Mesenteric fat pad (tissue), 1 donor: ENCODE results near the gene TOMM20L. TPM values are rescaled to one million over a fixed set of nuclear protein-coding genes. Genes with fewer than 3 reads are reported as not detected.
A peak's percentile ranks its signal among the peaks of the same experiment; 100 is the strongest.
"Not testable (repeated sequence)": the region's sequence is repeated elsewhere in the genome, so short reads cannot be mapped to it uniquely, and the experiment has no call there.

Source experiments
- DNase-seq: peaks from one replicate; pipeline ENCODE4 v3.0.0-alpha.2; 2020; ENCODE audit warnings: low spot score
- long read RNA-seq: library from polyadenylated mRNA; unstranded; transcript quantifications from one replicate; pipeline ENCODE4 v2.0.0, GENCODE V29; 2020
- total RNA-seq: library from RNA; stranded (reverse); fragmentation: NEBNext Ultra II Directional; extraction: Animal tissue kit (Norgen Biotek cat#: 25700); gene quantifications from one replicate; pipeline ENCODE4 v1.2.1, GENCODE V29; 2021
- donor health status: DM: yes; HTN: yes; CAD: no.

Gene TOMM20L
- total RNA-seq: not detected
- long read RNA-seq: 0 reads

GRCh38 chr14:58395812-58396788 lies at the start of gene TOMM20L:
TSS of gene TOMM20L (plus strand) at chr14:58395930. CDS start at chr14:58395958, 28 bp downstream.
- peak; percentile 93 for DNase-seq

GRCh38 chr14:58353516-58354299 lies 42.0 kb upstream of the TOMM20L start:
- no peak for DNase-seq

- no peak for DNase-seq
Observed at GRCh38 chr14:58354808-58355207, 40.9 kb upstream of the TOMM20L start.

- DNase-seq: no peak
Observed at GRCh38 chr14:58356268-58356667, 39.5 kb upstream of the TOMM20L start.

GRCh38 chr14:58362272-58362671 lies 33.5 kb upstream of the TOMM20L start:
- not testable (repeated sequence) for DNase-seq

- DNase-seq: no peak
Observed at GRCh38 chr14:58362798-58363412, 32.8 kb upstream of the TOMM20L start.

- DNase-seq: no peak
Observed at GRCh38 chr14:58364316-58364715, 31.4 kb upstream of the TOMM20L start.

GRCh38 chr14:58367296-58367695 lies 28.4 kb upstream of the TOMM20L start:
- no peak for DNase-seq

- no peak for DNase-seq
Observed at GRCh38 chr14:58368956-58369355, 26.8 kb upstream of the TOMM20L start.

- no peak for DNase-seq
Observed at GRCh38 chr14:58376791-58377190, 18.9 kb upstream of the TOMM20L start.

- DNase-seq: no peak
Observed at GRCh38 chr14:58390830-58391229, 4.9 kb upstream of the TOMM20L start.

- DNase-seq: no peak
Observed at GRCh38 chr14:58395562-58395811, 243 bp upstream of the TOMM20L start.

- DNase-seq: no peak
Observed at GRCh38 chr14:58397156-58397555, 1.4 kb downstream of the TOMM20L start.

GRCh38 chr14:58398495-58398894 lies 2.8 kb downstream of the TOMM20L start:
- DNase-seq: no peak

GRCh38 chr14:58398895-58399294 lies 3.2 kb downstream of the TOMM20L start:
- no peak for DNase-seq

- DNase-seq: no peak
Observed at GRCh38 chr14:58401587-58401986, 5.9 kb downstream of the TOMM20L start.

GRCh38 chr14:58408681-58409215 lies 13.0 kb downstream of the TOMM20L start:
- DNase-seq: no peak

- DNase-seq: no peak
Observed at GRCh38 chr14:58414845-58415244, 19.1 kb downstream of the TOMM20L start.

- DNase-seq: no peak
Observed at GRCh38 chr14:58415636-58416547, 20.2 kb downstream of the TOMM20L start.

GRCh38 chr14:58416934-58417333 lies 21.2 kb downstream of the TOMM20L start:
- not testable (repeated sequence) for DNase-seq
